HepG2 (cell line): Measurements from ENCODE around the gene GMPPB.

Experiments used
- ATAD3A ChIP-seq: sonication (generic); formaldehyde crosslinking; IDR thresholded peaks from 2 replicates; pipeline ENCODE4 v1.4.0; 2020; ENCODE audit warnings: missing genetic modification reagents
- CHD4 ChIP-seq: fragments of 200-600 bp; sonication (generic); IDR thresholded peaks from 2 replicates; pipeline ENCODE4 v1.7.0; 2017; ENCODE audit warnings: mild to moderate bottlenecking, low read length, borderline replicate concordance
- EP300 ChIP-seq, 3 experiments: sonication (generic) in 1 of 3; formaldehyde crosslinking in 1 of 3; IDR thresholded peaks; 2 replicates each; pipeline versions ENCODE4 v1.5.1 to v1.6.1; 2011 to 2020; ENCODE audit warnings: low read depth in 2 of 3, low read length in 2 of 3, borderline replicate concordance in 1 of 3, improper control_type of control experiment in 1 of 3, mild to moderate bottlenecking in 1 of 3, missing genetic modification reagents in 1 of 3, moderate library complexity in 1 of 3
- MEIS1 ChIP-seq: sonication (generic); formaldehyde crosslinking; IDR thresholded peaks from 2 replicates; pipeline ENCODE4 v1.9.0; 2021; ENCODE audit warnings: mild to moderate bottlenecking, missing genetic modification reagents, moderate library complexity, borderline replicate concordance
- NFAT5 ChIP-seq: sonication (generic); formaldehyde crosslinking; IDR thresholded peaks from 2 replicates; pipeline ENCODE4 v1.4.0; 2020; ENCODE audit warnings: missing genetic modification reagents
- POLR2A ChIP-seq, 2 experiments: IDR thresholded peaks; 2 replicates each; pipeline ENCODE4 v1.6.1; 2011; ENCODE audit warnings: low read depth in 2 of 2, low read length in 2 of 2, mild to moderate bottlenecking in 1 of 2, moderate library complexity in 1 of 2; ENCODE audit not compliant: insufficient read depth in 1 of 2
- ZNF33A ChIP-seq: sonication (generic); formaldehyde crosslinking; IDR thresholded peaks from 2 replicates; pipeline ENCODE4 v1.5.1; 2020; ENCODE audit warnings: missing genetic modification reagents, mild to moderate bottlenecking, moderate library complexity, borderline replicate concordance
- ZNF354B ChIP-seq: sonication (generic); formaldehyde crosslinking; IDR thresholded peaks from 2 replicates; pipeline ENCODE4 v1.8.0; 2022; ENCODE audit warnings: mild to moderate bottlenecking, missing genetic modification reagents
- ZNF629 ChIP-seq: sonication (generic); formaldehyde crosslinking; conservative IDR thresholded peaks from 2 replicates; pipeline ENCODE4 v1.5.0; 2020; ENCODE audit warnings: missing genetic modification reagents
- ZSCAN20 ChIP-seq: sonication (generic); formaldehyde crosslinking; IDR thresholded peaks from 2 replicates; pipeline ENCODE4 v1.4.0; 2020; ENCODE audit warnings: missing genetic modification reagents, mild to moderate bottlenecking, borderline replicate concordance
- ZSCAN30 ChIP-seq: sonication (generic); formaldehyde crosslinking; IDR thresholded peaks from 2 replicates; pipeline ENCODE4 v1.5.0; 2020; ENCODE audit warnings: mild to moderate bottlenecking, missing genetic modification reagents
- TF ChIP-seq, protein P1 (sequence below): sonication (generic); formaldehyde crosslinking; IDR thresholded peaks from 2 replicates; pipeline ENCODE4 v1.4.0; 2020; ENCODE audit warnings: missing genetic modification reagents

GRCh38 chr3:49718858-49719213, 4.9 kb downstream of the GMPPB start:
- TF ChIP-seq ATAD3A (CRISPR knock-in tag) (no peak), ZNF629 (CRISPR knock-in tag) (no peak), ZSCAN20 (CRISPR knock-in tag) (no peak), ZSCAN30 (CRISPR knock-in tag) (no peak), NFAT5 (CRISPR knock-in tag) (no peak), MEIS1 (no peak), POLR2A (IDR thresholded peaks at IDR 0.05; ENCODE audit: insufficient read depth in 1 of 2, low read depth in 2 of 2, low read length in 2 of 2) (no peak), EP300 (IDR thresholded peaks at IDR 0.05; ENCODE audit: low read depth in 2 of 2, low read length in 2 of 2) (no peak), EP300 (CRISPR knock-in tag; IDR thresholded peaks at IDR 0.05; ENCODE audit: borderline replicate concordance) (no peak), ZNF354B (no peak), CHD4 (no peak), ZNF33A (no peak)
- TF ChIP-seq, protein P1, sequence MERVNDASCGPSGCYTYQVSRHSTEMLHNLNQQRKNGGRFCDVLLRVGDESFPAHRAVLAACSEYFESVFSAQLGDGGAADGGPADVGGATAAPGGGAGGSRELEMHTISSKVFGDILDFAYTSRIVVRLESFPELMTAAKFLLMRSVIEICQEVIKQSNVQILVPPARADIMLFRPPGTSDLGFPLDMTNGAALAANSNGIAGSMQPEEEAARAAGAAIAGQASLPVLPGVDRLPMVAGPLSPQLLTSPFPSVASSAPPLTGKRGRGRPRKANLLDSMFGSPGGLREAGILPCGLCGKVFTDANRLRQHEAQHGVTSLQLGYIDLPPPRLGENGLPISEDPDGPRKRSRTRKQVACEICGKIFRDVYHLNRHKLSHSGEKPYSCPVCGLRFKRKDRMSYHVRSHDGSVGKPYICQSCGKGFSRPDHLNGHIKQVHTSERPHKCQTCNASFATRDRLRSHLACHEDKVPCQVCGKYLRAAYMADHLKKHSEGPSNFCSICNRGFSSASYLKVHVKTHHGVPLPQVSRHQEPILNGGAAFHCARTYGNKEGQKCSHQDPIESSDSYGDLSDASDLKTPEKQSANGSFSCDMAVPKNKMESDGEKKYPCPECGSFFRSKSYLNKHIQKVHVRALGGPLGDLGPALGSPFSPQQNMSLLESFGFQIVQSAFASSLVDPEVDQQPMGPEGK: no peak
